Sigmoid colon (tissue), 3 donors: ENCODE results near the gene FAM53A.

Source experiments
- POLR2A ChIP-seq, 2 donors: fragments of 450-650 bp; IDR thresholded peaks; one replicate each; pipeline ENCODE4 v1.6.1; 2016; ENCODE audit warnings: antibody characterized with exemption in 2 of 2, mild to moderate bottlenecking in 2 of 2, moderate library complexity in 2 of 2
- TF ChIP-seq, protein P1 (sequence below), 4 experiments: fragments of 450-650 bp in 3 of 4; fragments of 200-600 bp in 1 of 4; IDR thresholded peaks; one replicate each; pipeline ENCODE4 v1.5.1; 2016 to 2019; ENCODE audit warnings: antibody characterized with exemption in 4 of 4, mild to moderate bottlenecking in 3 of 4, moderate library complexity in 2 of 4

DNA sequence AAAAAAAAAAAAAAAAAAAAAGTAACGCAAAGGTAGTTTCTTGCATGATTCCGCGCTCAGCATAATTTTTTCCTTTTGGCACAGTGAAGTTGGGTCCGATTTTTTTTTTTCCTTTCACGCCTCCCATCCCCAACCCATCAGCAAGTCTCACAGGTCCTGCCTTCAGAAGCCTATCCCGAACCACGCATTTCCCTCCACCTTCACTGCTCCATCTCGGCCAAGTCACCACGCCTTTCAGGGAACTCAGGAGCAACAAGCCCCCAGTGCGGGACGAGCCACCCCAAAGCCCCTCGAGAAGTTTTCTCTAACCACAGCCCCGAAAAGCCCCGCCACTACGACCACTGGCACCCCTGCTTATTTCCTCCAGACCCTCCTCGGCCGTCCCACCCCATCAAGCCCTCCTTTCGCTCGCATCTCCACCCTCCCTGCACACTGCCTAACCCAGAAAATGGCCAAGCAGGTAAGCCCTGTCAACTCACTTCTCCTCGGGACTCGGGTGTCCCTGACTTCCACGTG is 27.0 kb upstream of the FAM53A start:
- TF ChIP-seq, protein P1, sequence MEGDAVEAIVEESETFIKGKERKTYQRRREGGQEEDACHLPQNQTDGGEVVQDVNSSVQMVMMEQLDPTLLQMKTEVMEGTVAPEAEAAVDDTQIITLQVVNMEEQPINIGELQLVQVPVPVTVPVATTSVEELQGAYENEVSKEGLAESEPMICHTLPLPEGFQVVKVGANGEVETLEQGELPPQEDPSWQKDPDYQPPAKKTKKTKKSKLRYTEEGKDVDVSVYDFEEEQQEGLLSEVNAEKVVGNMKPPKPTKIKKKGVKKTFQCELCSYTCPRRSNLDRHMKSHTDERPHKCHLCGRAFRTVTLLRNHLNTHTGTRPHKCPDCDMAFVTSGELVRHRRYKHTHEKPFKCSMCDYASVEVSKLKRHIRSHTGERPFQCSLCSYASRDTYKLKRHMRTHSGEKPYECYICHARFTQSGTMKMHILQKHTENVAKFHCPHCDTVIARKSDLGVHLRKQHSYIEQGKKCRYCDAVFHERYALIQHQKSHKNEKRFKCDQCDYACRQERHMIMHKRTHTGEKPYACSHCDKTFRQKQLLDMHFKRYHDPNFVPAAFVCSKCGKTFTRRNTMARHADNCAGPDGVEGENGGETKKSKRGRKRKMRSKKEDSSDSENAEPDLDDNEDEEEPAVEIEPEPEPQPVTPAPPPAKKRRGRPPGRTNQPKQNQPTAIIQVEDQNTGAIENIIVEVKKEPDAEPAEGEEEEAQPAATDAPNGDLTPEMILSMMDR (IDR thresholded peaks at IDR 0.05), result no peak
- no peak for TF ChIP-seq POLR2A (IDR thresholded peaks at IDR 0.05)
